Stimulated activated CD8-positive, alpha-beta memory T cell treated with anti-CD3 and anti-CD28 coated beads, Interleukin-12 subunit alpha, Interleukin-12 subunit beta, amount 100 ng/mL, for 24 hours (primary cell): ENCODE results near the gene KRT5.
"Not testable (repeated sequence)": the region's sequence is repeated elsewhere in the genome, so short reads cannot be mapped to it uniquely, and the experiment has no call there.

Experiments used
- DNase-seq: peaks from one replicate; pipeline ENCODE4 v3.0.0-alpha.2; 2020; ENCODE audit errors: extremely low read depth

KRT5 gene

GRCh38 chr12:52494100-52494499 is 26.1 kb downstream of the KRT5 start:
- no peak for DNase-seq

- no peak for DNase-seq
Observed at GRCh38 chr12:52493172-52493571, 27.0 kb downstream of the KRT5 start, which contains the start of gene KRT6A. Gene KRT6A (minus strand): TSS chr12:52493257. CDS start chr12:52493188, 69 bp downstream.

GRCh38 chr12:52492405-52492804 is 27.8 kb downstream of the KRT5 start:
- DNase-seq, result not testable (repeated sequence)

- not testable (repeated sequence) for DNase-seq
Observed at GRCh38 chr12:52491495-52491894, 28.7 kb downstream of the KRT5 start.

GRCh38 chr12:52488736-52489135 is 31.5 kb downstream of the KRT5 start:
- DNase-seq, result no peak

- DNase-seq, result not testable (repeated sequence)
Observed at GRCh38 chr12:52487744-52488443, 32.3 kb downstream of the KRT5 start.

GRCh38 chr12:52487211-52487610 is 33.0 kb downstream of the KRT5 start:
- DNase-seq, result no peak

GRCh38 chr12:52486166-52487105 is 33.8 kb downstream of the KRT5 start:
- DNase-seq, result no peak

- no peak for DNase-seq
Observed at GRCh38 chr12:52480073-52480472, 40.1 kb downstream of the KRT5 start.

- DNase-seq, result no peak
Observed at GRCh38 chr12:52477651-52478050, 42.5 kb downstream of the KRT5 start.

GRCh38 chr12:52474212-52474611 is 46.0 kb downstream of the KRT5 start:
- DNase-seq, result no peak

GRCh38 chr12:52473768-52474167 is 46.4 kb downstream of the KRT5 start, which contains the start of gene KRT6C:
Gene KRT6C (minus strand): TSS chr12:52473805. CDS start chr12:52473737, 68 bp downstream.
- no peak for DNase-seq

- no peak for DNase-seq
Observed at GRCh38 chr12:52469853-52470252, 50.3 kb downstream of the KRT5 start.

- DNase-seq, result no peak
Observed at GRCh38 chr12:52464897-52465296, 55.3 kb downstream of the KRT5 start.
